ENCODE results near the gene BCLAF1. TPM values are rescaled to one million over a fixed set of nuclear protein-coding genes. Genes with fewer than 3 reads are reported as not detected.

The BCLAF1 gene
- total and polyA plus RNA-seq, 2 of the 8 experiments (the other 6 are each of a cell fraction or from before 2014, with no cell fraction given): 30.5 to 230 TPM

GRCh38 chr6:136289579-136290409 is at the start of gene BCLAF1 (continued):
- TF ChIP-seq GABPA (IDR thresholded peaks at IDR 0.05; ENCODE audit: borderline replicate concordance, insufficient read depth, low read length): no peak; the same call in 1 of the 2 replicates
- no peak for TF ChIP-seq RXRA (IDR thresholded peaks at IDR 0.05; ENCODE audit: insufficient read depth, low read depth, low read length)
- no peak for TF ChIP-seq KDM5A (IDR thresholded peaks at IDR 0.05; ENCODE audit: low read length)
- no peak for TF ChIP-seq TCF12 (IDR thresholded peaks at IDR 0.05; ENCODE audit: low read depth, low read length)
- TF ChIP-seq YY1 (IDR thresholded peaks at IDR 0.05; ENCODE audit: low read depth, low read length): peak; percentile 94
- TF ChIP-seq MAFK (IDR thresholded peaks at IDR 0.05; ENCODE audit: low read depth, low read length): no peak
- TF ChIP-seq EGR1 (IDR thresholded peaks at IDR 0.05; ENCODE audit: borderline replicate concordance, low read depth, low read length): 0 out of 2 replicates have a peak, but pooled peaks have one; percentile 27
- TF ChIP-seq RFX5 (IDR thresholded peaks at IDR 0.05; ENCODE audit: borderline replicate concordance, low read depth, low read length): no peak
- TF ChIP-seq, protein P1, sequence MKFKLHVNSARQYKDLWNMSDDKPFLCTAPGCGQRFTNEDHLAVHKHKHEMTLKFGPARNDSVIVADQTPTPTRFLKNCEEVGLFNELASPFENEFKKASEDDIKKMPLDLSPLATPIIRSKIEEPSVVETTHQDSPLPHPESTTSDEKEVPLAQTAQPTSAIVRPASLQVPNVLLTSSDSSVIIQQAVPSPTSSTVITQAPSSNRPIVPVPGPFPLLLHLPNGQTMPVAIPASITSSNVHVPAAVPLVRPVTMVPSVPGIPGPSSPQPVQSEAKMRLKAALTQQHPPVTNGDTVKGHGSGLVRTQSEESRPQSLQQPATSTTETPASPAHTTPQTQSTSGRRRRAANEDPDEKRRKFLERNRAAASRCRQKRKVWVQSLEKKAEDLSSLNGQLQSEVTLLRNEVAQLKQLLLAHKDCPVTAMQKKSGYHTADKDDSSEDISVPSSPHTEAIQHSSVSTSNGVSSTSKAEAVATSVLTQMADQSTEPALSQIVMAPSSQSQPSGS (IDR thresholded peaks at IDR 0.05; ENCODE audit: low read length): no peak
- peak; percentile 76 for TF ChIP-seq SP1 (IDR thresholded peaks at IDR 0.05; ENCODE audit: low read depth, low read length)
- peak in 1 of 2 experiments; percentile 31; a peak in 2 of 4 replicates for TF ChIP-seq SIN3A (conservative IDR thresholded peaks at IDR 0.05 in 1 of 2, IDR thresholded peaks at IDR 0.05 in 1 of 2; ENCODE audit: low read depth in 1 of 2, low read length in 2 of 2)
- TF ChIP-seq, protein P2, sequence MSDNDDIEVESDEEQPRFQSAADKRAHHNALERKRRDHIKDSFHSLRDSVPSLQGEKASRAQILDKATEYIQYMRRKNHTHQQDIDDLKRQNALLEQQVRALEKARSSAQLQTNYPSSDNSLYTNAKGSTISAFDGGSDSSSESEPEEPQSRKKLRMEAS (IDR thresholded peaks at IDR 0.05): 0 out of 2 replicates have a peak, but pooled peaks have one; percentile 7
- no peak for TF ChIP-seq CEBPB (IDR thresholded peaks at IDR 0.05; ENCODE audit: low read depth, low read length)
- no peak for TF ChIP-seq BCL11A (IDR thresholded peaks at IDR 0.05; ENCODE audit: low read depth in 2 of 2, low read length in 2 of 2)
- TF ChIP-seq HDAC6 (IDR thresholded peaks at IDR 0.05; ENCODE audit: low read depth, low read length): no peak
- peak; percentile 83 for TF ChIP-seq CREB1 (IDR thresholded peaks at IDR 0.05)
- TF ChIP-seq FOSL1 (IDR thresholded peaks at IDR 0.05; ENCODE audit: insufficient read depth, low read depth, low read length): no peak
- TF ChIP-seq CTBP2 (IDR thresholded peaks at IDR 0.05; ENCODE audit: borderline replicate concordance, insufficient read depth, insufficient read length, low read length): no peak
- TF ChIP-seq BRCA1 (IDR thresholded peaks at IDR 0.05; ENCODE audit: low read depth, low read length): peak; percentile 82
- TF ChIP-seq ASH2L (IDR thresholded peaks at IDR 0.05; ENCODE audit: low read length): peak; percentile 88
- no peak for TF ChIP-seq JUN (IDR thresholded peaks at IDR 0.05; ENCODE audit: low read depth, low read length)
- no peak for TF ChIP-seq HDAC2 (IDR thresholded peaks at IDR 0.05; ENCODE audit: borderline replicate concordance in 1 of 2, low read depth in 2 of 2, low read length in 2 of 2)
- TF ChIP-seq SP4 (IDR thresholded peaks at IDR 0.05; ENCODE audit: low read length): no peak; the same call in 1 of the 2 replicates

Data from H1 (cell line).